IMR-90 (cell line): ENCODE results near the gene TGFB2. TPM values are rescaled to one million over a fixed set of nuclear protein-coding genes. Genes with fewer than 3 reads are reported as not detected.
A peak's percentile ranks its signal among the peaks of the same experiment; 100 is the strongest.

ENCODE experiments used
- ATAC-seq: fragments of 200-7000 bp; cut with Tn5 transposase; 2 replicates; pipeline ENCODE4 v1.9.1; 2020; ENCODE audit warnings: low read depth, mild to moderate bottlenecking, moderate library complexity
- BruUV-seq: library from RNA; stranded (reverse); fragments of 400-500 nt; replicated peaks from 2 replicates; lab custom pipeline; 2021; lab: Mats Ljungman, UMichigan
- CTCF ChIA-PET: fragments of 300-600 bp; formaldehyde crosslinking; extraction: SDS; loops from one replicate; lab custom pipeline; 2021; ENCODE audit warnings: antibody characterized with exemption; lab: Yijun Ruan, JAX
- POLR2A ChIA-PET: fragments of 300-600 bp; sonication (Branson Sonifier 250); formaldehyde crosslinking; loops from one replicate; lab custom pipeline; 2022; ENCODE audit warnings: antibody characterized with exemption; ENCODE audit not compliant: unreplicated experiment; lab: Charles Lee
- DNase-seq: peaks from one replicate; pipeline ENCODE4 v3.0.0; 2013
- H2AFZ ChIP-seq: replicated peaks from 2 replicates; pipeline ENCODE3; 2013; ENCODE audit warnings: low read length, mild to moderate bottlenecking; ENCODE audit not compliant: poor library complexity
- H2AK5ac ChIP-seq: 2 replicates; pipeline ENCODE4 v1.6.1; 2013; ENCODE audit warnings: low read depth, low read length, inconsistent platforms
- H2AK9ac ChIP-seq: replicated peaks from 2 replicates; pipeline ENCODE3; 2013; ENCODE audit warnings: mild to moderate bottlenecking, low read depth, low read length, moderate library complexity; ENCODE audit not compliant: poor library complexity
- H2BK120ac ChIP-seq: 2 replicates; pipeline ENCODE4 v1.6.1; 2013; ENCODE audit warnings: low read depth, low read length, inconsistent platforms
- H2BK15ac ChIP-seq: 3 replicates; pipeline ENCODE4 v1.6.1; 2013; ENCODE audit warnings: low read depth, low read length, inconsistent platforms
- H2BK20ac ChIP-seq: 2 replicates; pipeline ENCODE4 v1.6.1; 2013; ENCODE audit warnings: low read depth, mild to moderate bottlenecking, inconsistent platforms, low read length, moderate library complexity
- H2BK5ac ChIP-seq: 2 replicates; pipeline ENCODE4 v1.6.1; 2013; ENCODE audit warnings: mild to moderate bottlenecking, low read depth, low read length, inconsistent platforms; ENCODE audit not compliant: poor library complexity, severe bottlenecking
- H3K14ac ChIP-seq: replicated peaks from 2 replicates; pipeline ENCODE4 v1.6.1; 2013; ENCODE audit warnings: low read depth, low read length, inconsistent platforms
- H3K18ac ChIP-seq: 2 replicates; pipeline ENCODE4 v1.6.1; 2013; ENCODE audit warnings: low read depth, low read length, control low read depth
- H3K23ac ChIP-seq: 2 replicates; pipeline ENCODE4 v1.6.1; 2013; ENCODE audit warnings: low read depth, low read length, inconsistent platforms
- H3K27ac ChIP-seq: 2 replicates; pipeline ENCODE4 v1.5.1; 2013; ENCODE audit warnings: mild to moderate bottlenecking, control low read depth, low read length; ENCODE audit not compliant: insufficient read depth
- H3K27me3 ChIP-seq: 2 replicates; pipeline ENCODE4 v1.6.1; 2013; ENCODE audit warnings: low read length; ENCODE audit not compliant: control insufficient read depth, insufficient read depth
- H3K36me3 ChIP-seq: 2 replicates; pipeline ENCODE4 v1.6.1; 2013; ENCODE audit warnings: low read length, mixed read lengths; ENCODE audit not compliant: control insufficient read depth, insufficient read depth
- H3K4ac ChIP-seq: 2 replicates; pipeline ENCODE4 v1.6.1; 2013; ENCODE audit warnings: low read depth, low read length, inconsistent platforms
- H3K4me1 ChIP-seq: 2 replicates; pipeline ENCODE4 v1.6.1; 2013; ENCODE audit warnings: low read length, mixed read lengths; ENCODE audit not compliant: control insufficient read depth, insufficient read depth
- H3K4me2 ChIP-seq: 2 replicates; pipeline ENCODE4 v1.6.1; 2013; ENCODE audit warnings: low read depth, mild to moderate bottlenecking, control low read depth, low read length, moderate library complexity
- H3K4me3 ChIP-seq: 2 replicates; pipeline ENCODE4 v1.5.1; 2013; ENCODE audit warnings: low read depth, mild to moderate bottlenecking, control low read depth, low read length, moderate library complexity; ENCODE audit not compliant: insufficient read depth
- H3K56ac ChIP-seq: 2 replicates; pipeline ENCODE4 v1.6.1; 2013; ENCODE audit warnings: low read length, inconsistent platforms; ENCODE audit not compliant: insufficient read depth; ENCODE audit errors: extremely low read depth
- H3K79me1 ChIP-seq, 2 experiments: 2 replicates each; pipeline ENCODE4 v1.6.1; 2013; ENCODE audit warnings: low read length in 2 of 2, inconsistent platforms in 1 of 2, low read depth in 1 of 2
- H3K9ac ChIP-seq: 2 replicates; pipeline ENCODE4 v1.6.1; 2013; ENCODE audit warnings: low read depth, low read length, control low read depth
- H3K9me1 ChIP-seq: 2 replicates; pipeline ENCODE4 v1.6.1; 2013; ENCODE audit warnings: low read length, inconsistent platforms; ENCODE audit not compliant: insufficient read depth
- H3K9me3 ChIP-seq: 2 replicates; pipeline ENCODE4 v1.6.1; 2013; ENCODE audit warnings: low read length; ENCODE audit not compliant: control insufficient read depth, insufficient read depth
- H4K20me1 ChIP-seq: 2 replicates; pipeline ENCODE4 v1.6.1; 2013; ENCODE audit warnings: low read length, inconsistent platforms; ENCODE audit not compliant: insufficient read depth
- H4K5ac ChIP-seq: 2 replicates; pipeline ENCODE4 v1.6.1; 2013; ENCODE audit warnings: mild to moderate bottlenecking, low read depth, low read length, control low read depth
- H4K8ac ChIP-seq, 2 experiments: 2 replicates each; pipeline ENCODE4 v1.6.1; 2013; ENCODE audit warnings: low read depth in 2 of 2, low read length in 2 of 2, control low read depth in 1 of 2, inconsistent platforms in 1 of 2
- H4K91ac ChIP-seq: 2 replicates; pipeline ENCODE4 v1.6.1; 2013; ENCODE audit warnings: low read depth, low read length, inconsistent platforms; ENCODE audit not compliant: insufficient read depth
- BHLHE40 ChIP-seq: fragments of 150-350 bp; IDR thresholded peaks from 2 replicates; pipeline ENCODE4 v1.6.1; 2016; ENCODE audit warnings: mild to moderate bottlenecking, low read depth, low read length
- CEBPB ChIP-seq: IDR thresholded peaks from 2 replicates; pipeline ENCODE4 v1.6.1; 2012; ENCODE audit warnings: low read depth, low read length, improper control_type of control experiment
- CHD1 ChIP-seq: IDR thresholded peaks from 2 replicates; pipeline ENCODE4 v1.6.1; 2012; ENCODE audit warnings: low read depth, low read length, improper control_type of control experiment
- FOS ChIP-seq: fragments of 150-350 bp; IDR thresholded peaks from 2 replicates; pipeline ENCODE4 v1.6.1; 2016; ENCODE audit warnings: low read depth, low read length
- MAFK ChIP-seq: IDR thresholded peaks from 2 replicates; pipeline ENCODE4 v1.6.1; 2012; ENCODE audit warnings: low read depth, low read length, improper control_type of control experiment
- MAZ ChIP-seq: IDR thresholded peaks from 2 replicates; pipeline ENCODE4 v1.6.1; 2012; ENCODE audit warnings: low read depth, mild to moderate bottlenecking, low read length, improper control_type of control experiment, moderate library complexity, borderline replicate concordance
- NFE2L2 ChIP-seq: fragments of 150-350 bp; IDR thresholded peaks from 2 replicates; pipeline ENCODE4 v1.6.1; 2016; ENCODE audit warnings: low read depth, mild to moderate bottlenecking, low read length
- POLR2A ChIP-seq: IDR thresholded peaks from 2 replicates; pipeline ENCODE4 v1.6.1; 2012; ENCODE audit warnings: mild to moderate bottlenecking, low read depth, low read length
- RCOR1 ChIP-seq: IDR thresholded peaks from 2 replicates; pipeline ENCODE4 v1.6.1; 2012; ENCODE audit warnings: mild to moderate bottlenecking, low read length, improper control_type of control experiment; ENCODE audit not compliant: insufficient replicate concordance
- RFX5 ChIP-seq: IDR thresholded peaks from 2 replicates; pipeline ENCODE4 v1.8.0; 2012; ENCODE audit warnings: low read depth, mild to moderate bottlenecking, low read length, moderate library complexity
- SMC3 ChIP-seq: fragments of 150-350 bp; IDR thresholded peaks from 2 replicates; pipeline ENCODE4 v1.6.1; 2016; ENCODE audit warnings: low read depth, mild to moderate bottlenecking, antibody characterized with exemption, low read length, moderate library complexity
- WGBS, 2 experiments: methylation state at CpG; one replicate each; pipeline versions ENCODE4 v1.1.5 to v1.1.7; 2013; ENCODE audit warnings: missing lambda C conversion rate in 2 of 2; ENCODE audit not compliant: insufficient read length in 1 of 2; ENCODE audit errors: extremely low coverage in 2 of 2; 5-methylcytosine and 5-hydroxymethylcytosine counted together
- dilution Hi-C: fragments of 300-500 bp; cut with HindIII; formaldehyde crosslinking; loops from one replicate; pipeline ENCODE4 v1.14.3; 2018; ENCODE audit warnings: low sequenced_read_pairs; ENCODE audit not compliant: unreplicated experiment
- in situ Hi-C: fragments of 300-500 bp; cut with MboI; formaldehyde crosslinking; loops from 3 replicates; pipeline ENCODE4 v1.14.3; 2019; ENCODE audit warnings: low sequenced_read_pairs, inconsistent platforms, mixed read lengths
- intact Hi-C: fragments of 100-400 bp; cut with micrococcal nuclease; formaldehyde crosslinking; loops from 2 replicates; pipeline ENCODE4 v1.10.0; 2022
- polyA plus RNA-seq, 3 experiments: library from polyadenylated mRNA; depleted of rRNA; stranded (reverse); fragments of >200 nt; gene quantifications; 2 replicates each; pipeline ENCODE4 v1.2.3, GENCODE V29; 2012; ENCODE audit warnings: low replicate concordance in 1 of 3
- total RNA-seq: library from RNA; depleted of rRNA; stranded (reverse); fragments of >200 nt; gene quantifications from 2 replicates; pipeline ENCODE4 v1.2.3, GENCODE V29; 2012
- TF ChIP-seq, protein P1 (sequence below): conservative IDR thresholded peaks from 2 replicates; pipeline ENCODE4 v1.5.1; 2012; ENCODE audit warnings: mild to moderate bottlenecking, low read depth, low read length, improper control_type of control experiment
- TF ChIP-seq, protein P2 (sequence below): fragments of 150-350 bp; IDR thresholded peaks from 2 replicates; pipeline ENCODE4 v1.6.1; 2017; ENCODE audit warnings: mild to moderate bottlenecking, antibody characterized with exemption, low read length, low read depth
- TF ChIP-seq, protein P3 (sequence below): fragments of 150-350 bp; IDR thresholded peaks from 2 replicates; pipeline ENCODE4 v1.6.1; 2016; ENCODE audit warnings: low read depth, mild to moderate bottlenecking, low read length, moderate library complexity, borderline replicate concordance

The TGFB2 gene
- total and polyA plus RNA-seq, 2 of the 4 experiments (the other 2 are of a cell fraction), result 3.7 to 3.8 TPM

DNA sequence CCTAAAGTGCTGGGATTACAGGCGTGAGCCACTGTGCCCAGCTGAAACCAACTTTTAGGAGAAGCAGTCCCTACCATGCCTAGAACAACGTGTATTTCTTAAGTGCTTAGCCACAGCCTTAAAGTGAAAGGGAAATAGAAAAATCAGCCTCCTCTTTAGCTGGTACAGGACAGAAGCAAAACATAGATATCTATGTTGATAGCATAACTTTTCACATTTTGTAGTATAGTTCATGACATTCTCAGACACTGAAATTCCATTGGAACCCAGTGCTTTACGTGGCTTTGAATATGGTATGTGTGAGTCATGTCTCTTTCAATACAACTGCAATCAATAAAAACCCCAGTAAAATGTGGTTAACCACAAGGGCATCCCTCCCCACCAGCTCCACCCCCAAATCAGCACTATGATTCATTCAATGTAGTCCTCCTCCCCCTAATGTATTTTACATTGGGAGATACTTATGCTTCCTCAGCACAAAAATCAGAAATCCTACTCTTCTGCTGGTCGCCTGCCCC lies 32.1 kb downstream of the TGFB2 start:
- Histone ChIP-seq H2BK15ac (no peak overlapping the region; the same call in 1 of the 3 replicates), H3K27me3 (no peaks in the 10 kb centered on the region), H3K4me2 (peak overlapping the region; percentile 71), H3K18ac (peak overlapping the region; percentile 38), H3K14ac (no peak overlapping the region; the same call in none of the 2 replicates), H3K27ac (peak overlapping the region; percentile 65), H4K5ac (0 out of 2 replicates have a peak overlapping the region, but pooled peaks have one; percentile 19), H3K4me3 (no peak overlapping the region), H4K20me1 (no peaks in the 10 kb centered on the region; the same call in 1 of the 2 replicates), H3K9ac (no peak overlapping the region; the same call in 1 of the 2 replicates), H2AK5ac (peak overlapping the region; percentile 46; the same call in 1 of the 2 replicates), H2BK120ac (peak overlapping the region; percentile 84), H2BK20ac (peak overlapping the region; percentile 82), H3K36me3 (no peaks in the 10 kb centered on the region; the same call in 1 of the 2 replicates), H3K4me1 (peaks cover 15% of the 10 kb centered on the region), H3K79me1 (peaks cover 3 to 4% of the 10 kb centered on the region in 2 experiments; a peak in 2 of 4 replicates), H3K23ac (no peak overlapping the region), H2AK9ac (no peak overlapping the region), H2BK5ac (peak overlapping the region; percentile 82), H4K8ac (peak overlapping the region in 1 of 2 experiments; percentile 50; a peak in 2 of 4 replicates), H4K91ac (peak overlapping the region; percentile 49; the same call in 1 of the 2 replicates), H3K9me1 (peaks cover 3% of the 10 kb centered on the region), H3K4ac (peak overlapping the region; percentile 85), H2AFZ (peak overlapping the region; percentile 4), H3K56ac (no peak overlapping the region), H3K9me3 (no peaks in the 10 kb centered on the region)
- CTCF ChIA-PET, result interaction anchor here (0.7 kb wide), 1 partner anchor 13 kb away, joined by 4 read pairs; no protein-coding TSS in a partner anchor
- ATAC-seq, result peak; percentile 83
- no TSS peak for BruUV-seq
- POLR2A ChIA-PET, result interaction anchor here (0.9 kb wide), 1 partner anchor 32 kb away, joined by 3 read pairs; no protein-coding TSS in a partner anchor
- in situ Hi-C loops (no loop called here), dilution Hi-C loops (no loop called here), intact Hi-C loops (loop anchor here (5.0 kb wide), 1 partner anchor 100 kb away; no protein-coding TSS in a partner anchor)
- no CpG with 5 or more reads among the region's 4 CpGs for whole genome bisulfite sequencing, 2 experiments
- DNase-seq, result peak; percentile 99
- TF ChIP-seq RCOR1 (peak; percentile 34), CHD1 (no peak), RFX5 (no peak), MAZ (peak; percentile 79), MAFK (peak; percentile 90), SMC3 (no peak), NFE2L2 (no peak), CEBPB (peak; percentile 67; the same call in 1 of the 2 replicates), BHLHE40 (peak; percentile 72), FOS (peak; percentile 97), POLR2A (no peak)
- TF ChIP-seq, protein P1, sequence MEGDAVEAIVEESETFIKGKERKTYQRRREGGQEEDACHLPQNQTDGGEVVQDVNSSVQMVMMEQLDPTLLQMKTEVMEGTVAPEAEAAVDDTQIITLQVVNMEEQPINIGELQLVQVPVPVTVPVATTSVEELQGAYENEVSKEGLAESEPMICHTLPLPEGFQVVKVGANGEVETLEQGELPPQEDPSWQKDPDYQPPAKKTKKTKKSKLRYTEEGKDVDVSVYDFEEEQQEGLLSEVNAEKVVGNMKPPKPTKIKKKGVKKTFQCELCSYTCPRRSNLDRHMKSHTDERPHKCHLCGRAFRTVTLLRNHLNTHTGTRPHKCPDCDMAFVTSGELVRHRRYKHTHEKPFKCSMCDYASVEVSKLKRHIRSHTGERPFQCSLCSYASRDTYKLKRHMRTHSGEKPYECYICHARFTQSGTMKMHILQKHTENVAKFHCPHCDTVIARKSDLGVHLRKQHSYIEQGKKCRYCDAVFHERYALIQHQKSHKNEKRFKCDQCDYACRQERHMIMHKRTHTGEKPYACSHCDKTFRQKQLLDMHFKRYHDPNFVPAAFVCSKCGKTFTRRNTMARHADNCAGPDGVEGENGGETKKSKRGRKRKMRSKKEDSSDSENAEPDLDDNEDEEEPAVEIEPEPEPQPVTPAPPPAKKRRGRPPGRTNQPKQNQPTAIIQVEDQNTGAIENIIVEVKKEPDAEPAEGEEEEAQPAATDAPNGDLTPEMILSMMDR, result no peak
- TF ChIP-seq, protein P2, sequence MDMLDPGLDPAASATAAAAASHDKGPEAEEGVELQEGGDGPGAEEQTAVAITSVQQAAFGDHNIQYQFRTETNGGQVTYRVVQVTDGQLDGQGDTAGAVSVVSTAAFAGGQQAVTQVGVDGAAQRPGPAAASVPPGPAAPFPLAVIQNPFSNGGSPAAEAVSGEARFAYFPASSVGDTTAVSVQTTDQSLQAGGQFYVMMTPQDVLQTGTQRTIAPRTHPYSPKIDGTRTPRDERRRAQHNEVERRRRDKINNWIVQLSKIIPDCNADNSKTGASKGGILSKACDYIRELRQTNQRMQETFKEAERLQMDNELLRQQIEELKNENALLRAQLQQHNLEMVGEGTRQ, result no peak
- TF ChIP-seq, protein P3, sequence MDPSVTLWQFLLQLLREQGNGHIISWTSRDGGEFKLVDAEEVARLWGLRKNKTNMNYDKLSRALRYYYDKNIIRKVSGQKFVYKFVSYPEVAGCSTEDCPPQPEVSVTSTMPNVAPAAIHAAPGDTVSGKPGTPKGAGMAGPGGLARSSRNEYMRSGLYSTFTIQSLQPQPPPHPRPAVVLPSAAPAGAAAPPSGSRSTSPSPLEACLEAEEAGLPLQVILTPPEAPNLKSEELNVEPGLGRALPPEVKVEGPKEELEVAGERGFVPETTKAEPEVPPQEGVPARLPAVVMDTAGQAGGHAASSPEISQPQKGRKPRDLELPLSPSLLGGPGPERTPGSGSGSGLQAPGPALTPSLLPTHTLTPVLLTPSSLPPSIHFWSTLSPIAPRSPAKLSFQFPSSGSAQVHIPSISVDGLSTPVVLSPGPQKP, result no peak
